ENCODE measurements around the gene AANAT. TPM values are rescaled to one million over a fixed set of nuclear protein-coding genes. Genes with fewer than 3 reads are reported as not detected.

AANAT gene
- total RNA-seq, 1 donor from 2014 or later: not detected

- Mint-ChIP-seq H3K36me3 (ENCODE audit: low read depth, unreplicated experiment) (peaks cover 3% of the 10 kb centered on the region), H3K27ac (ENCODE audit: unreplicated experiment) (no peak overlapping the region), H3K27me3 (ENCODE audit: unreplicated experiment) (no peaks in the 10 kb centered on the region), H3K9me3 (ENCODE audit: unreplicated experiment) (no peaks in the 10 kb centered on the region), H3K4me3 (ENCODE audit: unreplicated experiment) (no peak overlapping the region), H3K4me1 (ENCODE audit: unreplicated experiment) (peaks cover 50% of the 10 kb centered on the region)
- no peak for TF ChIP-seq CTCF (IDR thresholded peaks at IDR 0.05; ENCODE audit: unreplicated experiment)
- no peak for DNase-seq (ENCODE audit: low spot score)
Measured at GRCh38 chr17:76432004-76432403, 35.4 kb upstream of the AANAT start.

- Mint-ChIP-seq H3K9me3 (ENCODE audit: unreplicated experiment) (no peaks in the 10 kb centered on the region), H3K27ac (ENCODE audit: unreplicated experiment) (peak overlapping the region; percentile 77), H3K4me3 (ENCODE audit: unreplicated experiment) (no peak overlapping the region), H3K4me1 (ENCODE audit: unreplicated experiment) (peaks cover 41% of the 10 kb centered on the region), H3K27me3 (ENCODE audit: unreplicated experiment) (no peaks in the 10 kb centered on the region), H3K36me3 (ENCODE audit: low read depth, unreplicated experiment) (peaks cover 3% of the 10 kb centered on the region)
- DNase-seq (ENCODE audit: low spot score): no peak
- peak; percentile 68 for TF ChIP-seq CTCF (IDR thresholded peaks at IDR 0.05; ENCODE audit: unreplicated experiment)
Measured at GRCh38 chr17:76432712-76433336, 34.6 kb upstream of the AANAT start.

- no peak for DNase-seq (ENCODE audit: low spot score)
- H3K27ac Mint-ChIP-seq (ENCODE audit: unreplicated experiment): peak overlapping the region; percentile 28
- H3K4me1 Mint-ChIP-seq (ENCODE audit: unreplicated experiment): peaks cover 35% of the 10 kb centered on the region
- H3K36me3 Mint-ChIP-seq (ENCODE audit: low read depth, unreplicated experiment): peaks cover 10% of the 10 kb centered on the region
- no peak overlapping the region for H3K4me3 Mint-ChIP-seq (ENCODE audit: unreplicated experiment)
- no peaks in the 10 kb centered on the region for H3K27me3 Mint-ChIP-seq (ENCODE audit: unreplicated experiment)
- no peak for TF ChIP-seq CTCF (IDR thresholded peaks at IDR 0.05; ENCODE audit: unreplicated experiment)
- no peaks in the 10 kb centered on the region for H3K9me3 Mint-ChIP-seq (ENCODE audit: unreplicated experiment)
Measured at GRCh38 chr17:76433693-76434092, 33.7 kb upstream of the AANAT start.

GRCh38 chr17:76434870-76435269 lies 32.5 kb upstream of the AANAT start:
- H3K27ac Mint-ChIP-seq (ENCODE audit: unreplicated experiment): peak overlapping the region; percentile 78
- no peaks in the 10 kb centered on the region for H3K27me3 Mint-ChIP-seq (ENCODE audit: unreplicated experiment)
- DNase-seq (ENCODE audit: low spot score): no peak
- peaks cover 10% of the 10 kb centered on the region for H3K36me3 Mint-ChIP-seq (ENCODE audit: low read depth, unreplicated experiment)
- no peak for TF ChIP-seq CTCF (IDR thresholded peaks at IDR 0.05; ENCODE audit: unreplicated experiment)
- peak overlapping the region; percentile 49 for H3K4me3 Mint-ChIP-seq (ENCODE audit: unreplicated experiment)
- peaks cover 35% of the 10 kb centered on the region for H3K4me1 Mint-ChIP-seq (ENCODE audit: unreplicated experiment)
- no peaks in the 10 kb centered on the region for H3K9me3 Mint-ChIP-seq (ENCODE audit: unreplicated experiment)

GRCh38 chr17:76435751-76436150 lies 31.7 kb upstream of the AANAT start:
- H3K4me3 Mint-ChIP-seq (ENCODE audit: unreplicated experiment): no peak overlapping the region
- H3K4me1 Mint-ChIP-seq (ENCODE audit: unreplicated experiment): peaks cover 33% of the 10 kb centered on the region
- no peaks in the 10 kb centered on the region for H3K9me3 Mint-ChIP-seq (ENCODE audit: unreplicated experiment)
- H3K27ac Mint-ChIP-seq (ENCODE audit: unreplicated experiment): no peak overlapping the region
- peaks cover 10% of the 10 kb centered on the region for H3K36me3 Mint-ChIP-seq (ENCODE audit: low read depth, unreplicated experiment)
- TF ChIP-seq CTCF (IDR thresholded peaks at IDR 0.05; ENCODE audit: unreplicated experiment): no peak
- no peaks in the 10 kb centered on the region for H3K27me3 Mint-ChIP-seq (ENCODE audit: unreplicated experiment)
- no peak for DNase-seq (ENCODE audit: low spot score)

All from endothelial cell (in vitro differentiated cells).